ENCODE measurements around the gene RGS6.

- TF ChIP-seq POLR2A (IDR thresholded peaks at IDR 0.05; ENCODE audit: low read length) (no peak), GATA1 (IDR thresholded peaks at IDR 0.05; ENCODE audit: low read depth, low read length) (no peak)
Measured at GRCh38 chr14:72256055-72256454, 323.8 kb downstream of the RGS6 start.
